Midbrain (tissue), 1 donor: ENCODE results near the gene MYBL2.
"Not testable (repeated sequence)": the region's sequence is repeated elsewhere in the genome, so short reads cannot be mapped to it uniquely, and the experiment has no call there.

ENCODE experiments used
- DNase-seq: peaks from one replicate; lab custom pipeline; 2025; lab: John Stamatoyannopoulos, UW

MYBL2 gene

DNA sequence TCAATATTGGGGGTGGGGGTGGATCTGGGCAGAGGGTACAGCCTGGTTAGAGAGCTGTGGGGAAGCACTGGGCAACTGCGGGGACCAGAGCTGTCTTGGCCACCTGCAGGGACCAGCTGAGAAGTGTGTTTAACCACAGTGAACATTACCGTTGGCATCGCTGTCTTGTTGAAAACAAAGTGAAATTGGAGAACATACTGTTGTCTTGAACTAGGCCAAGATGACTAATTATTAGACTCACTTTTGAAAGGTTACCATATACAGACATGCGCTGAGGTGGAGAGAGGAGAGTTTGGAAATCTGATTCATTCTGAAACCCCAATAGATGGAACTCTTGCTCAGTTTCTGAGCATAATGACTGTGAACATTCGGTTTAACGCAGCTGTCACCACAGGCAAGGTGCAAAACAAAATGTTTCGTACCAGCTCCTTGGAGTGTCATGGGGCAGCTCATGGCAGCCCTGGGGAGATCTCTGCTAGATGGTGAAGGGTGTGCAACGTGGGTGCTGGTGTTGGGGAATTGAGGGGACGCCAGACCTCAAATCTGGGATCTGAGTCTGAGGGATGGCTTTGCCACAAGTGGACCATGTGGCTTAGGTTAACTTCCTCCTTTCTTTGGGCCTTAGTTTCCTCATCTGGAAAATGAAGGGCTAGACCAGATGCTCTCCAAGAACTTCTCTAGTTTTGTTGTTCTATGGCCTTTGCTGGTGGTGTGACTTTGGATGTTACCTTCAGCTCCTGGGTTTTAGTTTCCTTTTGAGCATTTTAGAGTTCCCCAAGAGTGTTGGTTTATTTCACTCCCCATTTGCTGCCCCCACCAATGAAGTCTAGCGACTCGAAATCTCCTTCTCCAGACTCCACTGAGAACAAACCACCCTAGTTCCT is 84.5 kb downstream of the MYBL2 start:
- DNase-seq = no peak

- no peak for DNase-seq
These were observed 85.1 kb downstream of the MYBL2 start for GRCh38 chr20:43752051-43752360.

DNA sequence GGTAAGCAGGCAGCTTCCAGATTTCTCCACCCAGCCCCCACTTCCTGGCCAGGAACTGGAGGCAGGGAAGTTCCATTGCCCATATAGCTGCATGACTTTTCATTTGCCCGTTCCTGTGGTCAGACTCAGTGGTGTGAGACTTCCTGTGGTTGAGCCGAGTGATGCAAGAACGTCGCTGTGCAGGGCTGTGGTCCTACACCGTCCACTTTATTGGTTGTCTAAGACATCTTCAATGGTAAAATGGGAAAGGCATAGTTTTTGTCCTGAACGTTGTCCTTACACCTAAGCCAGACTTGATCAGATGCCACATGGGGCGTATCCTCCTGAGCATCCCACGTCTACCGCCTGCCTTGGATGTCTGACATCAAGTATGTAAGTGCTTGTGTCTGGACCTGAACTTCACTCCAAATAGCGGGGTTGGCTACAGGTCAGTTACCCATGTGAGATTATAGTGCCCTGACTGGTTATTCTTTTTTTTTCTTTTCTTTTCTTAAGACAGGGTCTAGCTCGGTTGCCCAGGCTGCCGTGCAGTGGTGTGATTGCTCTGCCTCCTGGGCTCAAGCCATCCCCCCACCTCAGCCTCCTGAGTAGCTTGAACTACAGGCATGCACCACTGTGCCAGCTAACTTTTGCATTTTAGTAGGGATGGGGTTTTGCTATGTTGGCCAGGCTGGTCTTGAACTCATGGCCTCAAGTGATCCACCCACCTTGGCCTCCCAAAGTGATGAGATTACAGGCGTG is 85.8 kb downstream of the MYBL2 start:
- no peak for DNase-seq

DNA sequence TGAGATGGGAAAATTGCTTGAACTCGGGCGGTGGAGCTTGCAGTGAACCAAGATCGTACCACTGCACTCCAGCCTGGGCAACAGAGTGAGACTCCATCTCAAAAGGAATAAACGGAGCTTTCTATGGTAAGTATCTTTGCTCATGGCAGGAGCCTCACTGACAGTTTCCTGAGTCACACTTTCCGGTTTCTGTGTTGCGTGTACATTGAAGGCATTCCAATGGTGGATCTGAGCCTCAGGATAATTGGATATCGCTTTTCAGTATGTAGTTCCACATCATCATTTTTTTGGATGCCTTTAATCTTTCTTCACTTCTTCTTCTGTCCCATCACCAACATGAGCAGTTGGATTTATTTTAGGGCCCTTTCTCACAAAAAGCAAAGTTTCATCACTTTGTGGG is 88.5 kb downstream of the MYBL2 start:
- DNase-seq = no peak

GRCh38 chr20:43755851-43756250 is 88.9 kb downstream of the MYBL2 start:
- DNase-seq = no peak

DNA sequence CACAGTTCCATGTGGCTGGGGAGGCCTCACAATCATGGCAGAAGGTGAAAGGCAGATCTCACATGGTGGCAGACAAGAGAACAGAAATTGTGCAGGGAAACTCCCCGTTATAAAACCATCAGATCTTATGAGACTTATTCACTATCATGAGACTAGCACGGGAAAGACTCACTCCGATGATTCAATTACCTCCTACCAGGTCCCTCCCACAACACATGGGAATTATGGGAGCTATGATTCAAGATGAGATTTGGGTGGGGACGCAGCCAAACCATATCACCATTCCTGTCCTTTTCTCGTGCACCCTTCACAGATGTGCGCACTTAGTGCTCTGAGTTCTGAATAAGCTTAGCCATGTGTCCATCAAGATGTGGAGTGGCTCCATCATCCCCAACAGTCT is 91.0 kb downstream of the MYBL2 start:
- not testable (repeated sequence) for DNase-seq

DNA sequence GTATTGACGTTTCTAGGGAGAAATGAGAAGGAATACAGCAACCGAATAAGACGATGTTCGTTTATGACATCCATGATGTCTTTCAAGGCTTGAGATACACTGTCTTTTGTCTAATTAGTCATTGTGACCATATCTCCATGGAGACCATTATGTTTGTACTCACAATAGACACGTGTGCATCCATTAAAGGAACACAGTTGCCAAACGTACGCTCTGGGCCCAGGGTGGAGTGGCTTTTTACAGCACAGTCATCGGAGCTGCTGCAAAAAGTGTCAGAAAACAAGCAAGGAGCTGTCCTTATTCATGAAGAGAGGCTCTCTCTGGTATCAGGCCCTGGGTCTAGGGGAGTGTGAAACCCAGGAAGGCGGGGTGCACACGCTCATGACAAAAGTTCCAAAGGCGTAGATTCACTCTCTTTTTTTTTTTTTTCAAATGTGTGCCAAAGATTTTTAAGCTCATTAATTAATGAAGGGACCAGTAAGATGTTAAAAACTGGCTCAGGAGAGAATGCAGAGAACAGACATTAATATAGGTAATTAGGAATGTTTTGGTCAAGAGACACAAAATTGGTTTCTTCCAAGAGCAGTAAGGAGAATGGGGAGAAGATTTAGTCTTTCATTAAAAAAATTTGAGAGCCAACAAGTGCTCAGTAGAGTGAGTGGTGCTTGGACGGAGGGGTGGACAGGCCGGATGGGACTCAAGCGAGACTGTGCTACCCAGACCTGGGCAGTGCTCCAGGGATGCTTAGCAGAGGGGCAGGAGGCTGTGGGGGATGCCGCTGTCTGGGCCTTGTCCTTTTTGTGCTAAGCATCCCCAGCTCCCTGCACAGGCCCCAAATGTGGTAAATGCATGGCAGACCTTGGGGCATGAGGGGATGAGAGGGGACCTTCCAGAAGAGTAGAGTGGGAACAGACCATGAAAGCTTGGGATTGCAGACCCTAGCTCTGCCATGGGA is 94.7 kb downstream of the MYBL2 start:
- DNase-seq = no peak

DNA sequence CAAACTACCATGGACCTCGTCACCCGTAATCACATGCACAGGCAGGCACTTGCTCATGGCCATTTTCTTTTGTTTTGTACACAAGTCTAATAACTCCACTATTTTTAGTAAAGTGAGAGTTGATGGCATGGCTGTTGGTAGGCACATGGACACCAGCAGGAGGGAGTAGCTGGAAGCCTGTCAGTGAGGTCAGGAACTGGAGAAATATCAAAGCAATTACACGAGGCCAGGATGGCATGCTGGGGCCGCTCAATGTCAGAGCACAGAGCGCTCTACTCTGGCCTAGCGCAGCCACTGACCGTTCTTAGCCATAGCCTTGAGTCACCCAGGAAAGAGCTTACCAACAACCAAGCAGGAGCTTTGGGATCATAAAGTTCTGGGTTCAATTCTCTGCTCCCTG is 96.0 kb downstream of the MYBL2 start:
- DNase-seq = no peak

DNA sequence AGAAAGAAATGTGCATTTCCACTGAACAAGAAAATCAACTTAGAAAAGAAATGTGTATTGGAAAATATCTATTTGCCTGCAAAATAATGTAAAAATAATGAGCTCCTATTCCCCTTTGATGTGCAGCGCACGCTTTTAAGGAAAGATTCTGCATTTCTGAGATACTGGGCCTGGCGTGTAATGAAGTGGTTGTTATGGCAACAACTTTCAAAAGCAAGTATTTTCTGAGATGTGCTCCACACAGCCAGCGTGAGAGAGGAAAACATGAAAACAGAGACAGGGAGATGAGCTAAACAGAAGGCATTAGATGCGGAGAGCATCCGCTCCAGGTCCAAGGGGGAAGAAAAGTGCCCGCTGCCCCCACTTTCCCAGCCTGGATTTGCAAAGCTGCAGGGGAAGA is 99.0 kb downstream of the MYBL2 start:
- no peak for DNase-seq
